Heart right ventricle (tissue), 16 donors: ENCODE data around the gene PRTFDC1. TPM values are rescaled to one million over a fixed set of nuclear protein-coding genes. Genes with fewer than 3 reads are reported as not detected.

Experiments
- ATAC-seq, 8 donors: fragments of 200-7000 bp; cut with Tn5 transposase; one replicate each; pipeline ENCODE4 v1.9.1; 2020; ENCODE audit warnings: mild to moderate bottlenecking in 8 of 8, moderate library complexity in 8 of 8, moderate number of reproducible peaks in 1 of 8
- DNase-seq, 2 donors: peaks; one replicate each; pipeline ENCODE4 v3.0.0-alpha.2; 2020
- H3K27ac ChIP-seq, 10 donors: fragments of 200-600 bp; sonication (generic) in 2 of 10; one replicate each; pipeline versions ENCODE4 v1.5.0 to v1.8.0; 2020 to 2022; ENCODE audit warnings: mild to moderate bottlenecking in 3 of 10
- H3K27me3 ChIP-seq, 7 donors: fragments of 200-600 bp; one replicate each; pipeline ENCODE4 v1.8.0; 2021 to 2022; ENCODE audit warnings: mild to moderate bottlenecking in 2 of 7
- H3K36me3 ChIP-seq, 9 donors: fragments of 200-600 bp; sonication (generic) in 1 of 9; one replicate each; pipeline versions ENCODE4 v1.5.0 to v1.8.0; 2020 to 2022; ENCODE audit warnings: mild to moderate bottlenecking in 2 of 9
- H3K4me1 ChIP-seq, 9 donors: fragments of 200-600 bp; sonication (generic) in 1 of 9; one replicate each; pipeline versions ENCODE4 v1.5.0 to v1.8.0; 2020 to 2022; ENCODE audit warnings: mild to moderate bottlenecking in 4 of 9
- H3K4me3 ChIP-seq, 10 donors: fragments of 200-600 bp; sonication (generic) in 2 of 10; one replicate each; pipeline versions ENCODE4 v1.5.0 to v1.8.0; 2020 to 2022; ENCODE audit warnings: mild to moderate bottlenecking in 7 of 10, moderate library complexity in 2 of 10
- H3K9me3 ChIP-seq, 11 donors: fragments of 200-600 bp in 10 of 11; sonication (generic) in 2 of 11; one replicate each; pipeline versions ENCODE4 v1.5.0 to v1.8.0; 2013 to 2022; ENCODE audit warnings: mild to moderate bottlenecking in 2 of 11, control low read depth in 1 of 11, moderate library complexity in 1 of 11
- CTCF ChIP-seq, 9 donors: fragments of 200-600 bp; sonication (generic) in 2 of 9; IDR thresholded peaks; one replicate each; pipeline versions ENCODE4 v1.5.0 to v1.8.0; 2021 to 2022; ENCODE audit warnings: antibody characterized with exemption in 9 of 9, mild to moderate bottlenecking in 5 of 9, moderate library complexity in 1 of 9
- WGBS, 2 donors: extraction: QIAGEN DNeasy Blood & Tissue Kit; methylation state at CpG; one replicate each; pipeline ENCODE4 v1.1.7; 2013; ENCODE audit warnings: inconsistent platforms in 1 of 2; 5-methylcytosine and 5-hydroxymethylcytosine counted together
- intact Hi-C, 10 donors: fragments of 100-400 bp; cut with DNase I; formaldehyde crosslinking; loops; one replicate each; pipeline versions ENCODE4 v1.11.1 to v1.14.2; 2022
- polyA plus RNA-seq, 2 donors: library from polyadenylated mRNA; stranded (reverse); fragments of 200-250 nt; gene quantifications; one replicate each; pipeline ENCODE4 v1.2.3, GENCODE V29; 2013
- total RNA-seq, 10 donors: library from RNA; stranded (reverse); fragmentation: NEBNext Ultra II Directional in 3 of 10; extraction: Animal tissue kit (Norgen Biotek cat#: 25700) in 3 of 10; gene quantifications; one replicate each; pipeline versions ENCODE4 v1.2.1 to v1.2.4, GENCODE V29; 2021 to 2023
- donor health status: Arrhythmogenic right ventricular cardiomyopathy.
- donor health status: ischemic (EF 13 %, LVEDD 7.1; RV severe dilation, severe dysfunction).
- donor health status: healthy with polysubstance abuse.
- donor health status: DM: no; HTN: yes; CAD: no.
- donor health status: DM: no; HTN: no; CAD: no.
- donor health status: ischemic (EF 25% LVEDD 6.9; RV normal size, moderate dysfunction).
- donor health status: ischemic (EF 25% LVEDD 5.7; RV mildly dilated, moderate dysfunction).
- donor health status: healthy.
- donor health status: DM: yes; HTN: yes; CAD: no.
- donor health status: Ischemic cardiomyopathy.
- donor health status: ischemic (EF 35%, LVEDD 5.7; RV mildly dilated, moderate dysfunction).
- donor health status: nonischemic (EF 11% LVEDD 7.7; RV severe dilation, severe dysfunction).
- donor health status: DM: yes; HTN: yes; CAD: no.
- donor health status: PGD.
- donor health status: ischemic (EF 29% LVEDD 5.4; RV normal size, mild dysfunction).
- donor health status: nonischemic (EF 23%, LVEDD 6.1; RV moderate dilation, normal function).

The PRTFDC1 gene
- total and polyA plus RNA-seq, 12 donors = 2.5 to 11.4 (median 5.0) TPM

- intact Hi-C loops = no loop called here
These were observed 150.0 kb downstream of the PRTFDC1 start for GRCh38 chr10:24802378-24802777.

GRCh38 chr10:24800861-24801260 lies 151.5 kb downstream of the PRTFDC1 start:
- ATAC-seq = no peak
- no peak overlapping the region for H3K4me3 ChIP-seq
- intact Hi-C loops = no loop called here
- H3K27me3 ChIP-seq = no peaks in the 10 kb centered on the region
- no peak for TF ChIP-seq CTCF (IDR thresholded peaks at IDR 0.05)
- 84 to 87% methylated on average over 6 of the region's 6 CpGs for WGBS, 2 donors
- no peak for DNase-seq
- H3K9me3 ChIP-seq = no peaks in the 10 kb centered on the region
- H3K36me3 ChIP-seq = no peaks in the 10 kb centered on the region
- H3K4me1 ChIP-seq = no peaks in the 10 kb centered on the region
- H3K27ac ChIP-seq = no peak overlapping the region

More at GRCh38 chr10:24802378-24802777, 150.0 kb downstream of the PRTFDC1 start:
- Histone ChIP-seq H3K27me3 (no peaks in the 10 kb centered on the region), H3K27ac (no peak overlapping the region), H3K4me1 (no peaks in the 10 kb centered on the region), H3K4me3 (no peak overlapping the region), H3K36me3 (no peaks in the 10 kb centered on the region), H3K9me3 (no peaks in the 10 kb centered on the region)
- 94 to 97% methylated on average over 2 of the region's 2 CpGs for WGBS, 2 donors
- DNase-seq (no peak), ATAC-seq (no peak)
- TF ChIP-seq CTCF (IDR thresholded peaks at IDR 0.05) = no peak

Other genes starting within 250 kb of the PRTFDC1 start
- 10 to 100 TPM; 35.2 to 52.3 (median 39.9) TPM for gene ARHGAP21, start 228.7 kb downstream of the PRTFDC1 start, total RNA-seq
- gene ARHGAP21, start 228.7 kb downstream of the PRTFDC1 start, polyA plus RNA-seq = 10 to 100 TPM; 23.0 to 47.2 TPM
- gene ENKUR, start 63.6 kb upstream of the PRTFDC1 start, total RNA-seq = not detected
- gene ENKUR, start 63.6 kb upstream of the PRTFDC1 start, polyA plus RNA-seq = under 1 TPM in 1 of 2 donors, not detected in 1; 0.10 TPM
- gene THNSL1, start 64.0 kb upstream of the PRTFDC1 start, total RNA-seq = 1 to 10 TPM; 4.0 to 6.8 (median 5.1) TPM
- gene THNSL1, start 64.0 kb upstream of the PRTFDC1 start, polyA plus RNA-seq = 1 to 10 TPM; 1.4 to 2.6 TPM
- under 1 TPM in 1 of 10 donors, not detected in 9; 0.04 TPM for gene GPR158, start 222.4 kb upstream of the PRTFDC1 start, total RNA-seq
- gene GPR158, start 222.4 kb upstream of the PRTFDC1 start, polyA plus RNA-seq = under 1 TPM in 1 of 2 donors, not detected in 1; under 0.01 TPM